ENCODE results near the gene TMCO2.

TMCO2 gene

DNA sequence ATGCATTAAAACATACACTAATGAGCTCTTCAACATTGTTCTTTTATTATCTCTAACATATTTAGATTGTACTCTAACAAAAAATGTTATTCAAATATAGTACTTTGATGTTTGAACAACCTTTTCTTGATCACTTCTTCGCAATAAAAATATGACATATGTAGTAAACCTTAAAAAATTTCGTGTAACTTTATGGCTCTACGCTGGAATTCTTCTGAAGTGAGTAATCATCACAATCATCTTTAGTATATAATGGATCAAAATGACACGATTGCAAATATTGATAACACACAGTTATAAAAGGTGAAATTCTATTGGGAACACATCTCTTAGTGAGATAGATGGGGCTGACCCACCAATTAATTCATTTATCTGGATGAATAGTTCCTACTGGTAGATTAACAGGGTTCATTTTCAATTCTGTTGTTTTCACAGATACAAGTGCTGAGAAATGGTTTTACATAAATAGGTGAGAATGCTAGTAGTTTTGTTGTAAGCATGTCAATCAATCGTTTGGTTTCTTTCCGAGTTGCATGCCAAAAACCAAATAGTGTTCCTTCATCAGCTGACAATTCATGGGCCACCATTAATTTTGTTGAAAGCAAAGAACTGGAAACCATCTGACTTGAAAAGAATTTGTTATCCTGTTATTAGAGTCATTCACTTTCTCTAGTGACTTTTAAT is 8.8 kb downstream of the TMCO2 start:
- peaks cover 0 to 36% (median 27%) of the 10 kb centered on the region in 5 donors for H3K4me1 ChIP-seq (ENCODE audit: control insufficient read depth in 5 of 5, insufficient read depth in 5 of 5, low read length in 5 of 5)
- H3K9me3 ChIP-seq (ENCODE audit: control insufficient read depth in 5 of 5, low read length in 5 of 5) = no peaks in the 10 kb centered on the region
- no peaks in the 10 kb centered on the region for H3K27me3 ChIP-seq (ENCODE audit: control insufficient read depth in 5 of 5, insufficient read depth in 4 of 5, low read length in 5 of 5)
- H3K9ac ChIP-seq (ENCODE audit: low read length in 5 of 5) = peak overlapping the region in 4 of 5 donors; percentile 98 to 100 (median 99)
- H3K4me3 ChIP-seq (ENCODE audit: low read depth in 1 of 5, low read length in 5 of 5) = peak overlapping the region; percentile 92 to 99 (median 97)
- peaks cover 5 to 15% (median 12%) of the 10 kb centered on the region in 5 donors for H3K36me3 ChIP-seq (ENCODE audit: control insufficient read depth in 5 of 5, insufficient read depth in 5 of 5, low read length in 5 of 5)
- peak overlapping the region; percentile 99 for H3K27ac ChIP-seq (ENCODE audit: low read depth, low read length)

DNA sequence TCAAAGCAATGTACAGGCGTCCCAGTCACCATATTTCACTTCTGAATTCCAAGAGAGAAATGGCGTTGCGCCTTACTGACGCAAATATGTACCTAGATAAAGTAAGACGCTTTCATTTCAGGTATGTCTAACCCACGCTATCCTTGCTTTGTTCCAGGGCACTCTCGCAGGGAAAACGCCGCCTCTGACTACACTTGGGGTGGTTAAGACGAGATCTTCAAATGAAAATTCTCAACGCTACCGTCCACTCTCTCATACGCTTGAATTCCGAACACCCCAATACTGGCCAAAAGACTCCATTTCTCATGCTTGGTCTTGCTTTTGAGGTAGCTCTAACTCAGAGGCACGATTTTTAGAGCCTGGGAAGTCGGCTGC is 9.6 kb downstream of the TMCO2 start:
- peaks cover 10 to 23% (median 16%) of the 10 kb centered on the region in 5 donors for H3K36me3 ChIP-seq (ENCODE audit: control insufficient read depth in 5 of 5, insufficient read depth in 5 of 5, low read length in 5 of 5)
- H3K27me3 ChIP-seq (ENCODE audit: control insufficient read depth in 5 of 5, insufficient read depth in 4 of 5, low read length in 5 of 5) = no peaks in the 10 kb centered on the region
- peaks cover 0 to 36% (median 27%) of the 10 kb centered on the region in 5 donors for H3K4me1 ChIP-seq (ENCODE audit: control insufficient read depth in 5 of 5, insufficient read depth in 5 of 5, low read length in 5 of 5)
- H3K27ac ChIP-seq (ENCODE audit: low read depth, low read length) = peak overlapping the region; percentile 99
- H3K4me3 ChIP-seq (ENCODE audit: low read depth in 1 of 5, low read length in 5 of 5) = peak overlapping the region; percentile 92 to 99 (median 97)
- no peaks in the 10 kb centered on the region for H3K9me3 ChIP-seq (ENCODE audit: control insufficient read depth in 5 of 5, low read length in 5 of 5)
- peak overlapping the region; percentile 98 to 100 (median 99) for H3K9ac ChIP-seq (ENCODE audit: low read length in 5 of 5)

DNA sequence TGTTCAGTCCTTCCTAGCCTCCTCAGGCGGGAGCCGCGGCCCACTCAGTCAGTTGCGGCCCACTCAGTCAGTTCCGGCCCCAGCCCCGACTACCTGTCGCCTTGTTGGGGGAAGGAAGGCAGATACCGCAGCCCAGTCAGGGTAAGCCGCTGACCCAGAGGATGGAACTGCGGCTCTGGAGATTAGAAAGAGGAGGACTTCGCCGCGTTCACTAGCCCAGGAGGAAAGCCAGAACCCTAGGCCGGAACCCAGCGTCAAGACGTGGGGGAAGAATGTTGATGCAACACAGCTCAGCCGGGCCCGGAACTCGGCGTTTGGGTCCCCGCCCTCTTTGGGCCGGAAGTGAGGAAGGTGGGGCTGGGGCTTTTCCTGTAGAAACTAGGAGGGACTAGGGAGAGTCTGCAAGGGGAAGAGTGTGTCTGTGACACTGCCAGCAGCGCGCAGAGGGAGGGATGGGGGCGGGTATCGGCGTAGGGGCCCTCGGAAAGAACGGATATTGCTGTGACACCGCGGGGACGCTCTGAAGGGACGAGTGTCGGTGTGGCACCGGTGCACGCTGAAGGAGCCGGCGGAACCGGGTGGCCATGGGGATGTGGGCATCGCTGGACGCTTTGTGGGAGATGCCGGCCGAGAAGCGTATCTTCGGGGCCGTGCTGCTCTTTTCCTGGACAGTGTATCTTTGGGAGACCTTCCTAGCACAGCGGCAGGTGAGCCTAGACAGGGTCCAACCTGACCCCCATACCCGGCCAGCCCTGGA is 10.1 kb downstream of the TMCO2 start, which contains the start of gene ZMPSTE24:
Gene ZMPSTE24 (plus strand): TSS at position 549 of the 757 bp plus-strand sequence. CDS start 36 bp downstream, at position 585.
- H3K4me1 ChIP-seq (ENCODE audit: control insufficient read depth in 5 of 5, insufficient read depth in 5 of 5, low read length in 5 of 5) = peaks cover 0 to 37% (median 29%) of the 10 kb centered on the region in 5 donors
- peaks cover 16 to 28% (median 21%) of the 10 kb centered on the region in 5 donors for H3K36me3 ChIP-seq (ENCODE audit: control insufficient read depth in 5 of 5, insufficient read depth in 5 of 5, low read length in 5 of 5)
- H3K27me3 ChIP-seq (ENCODE audit: control insufficient read depth in 5 of 5, insufficient read depth in 4 of 5, low read length in 5 of 5) = no peaks in the 10 kb centered on the region
- peak within 1 kb of the TSS; percentile 99 for H3K27ac ChIP-seq (ENCODE audit: low read depth, low read length)
- H3K4me3 ChIP-seq (ENCODE audit: low read depth in 1 of 5, low read length in 5 of 5) = peak within 1 kb of the TSS; percentile 92 to 99 (median 99)
- no peaks in the 10 kb centered on the region for H3K9me3 ChIP-seq (ENCODE audit: control insufficient read depth in 5 of 5, low read length in 5 of 5)
- peak within 1 kb of the TSS; percentile 98 to 100 (median 99) for H3K9ac ChIP-seq (ENCODE audit: low read length in 5 of 5)

GRCh38 chr1:40258445-40258769 is 10.7 kb downstream of the TMCO2 start:
- Histone ChIP-seq H3K9ac (ENCODE audit: low read length in 5 of 5) (peak overlapping the region; percentile 93 to 100 (median 99)), H3K4me1 (ENCODE audit: control insufficient read depth in 5 of 5, insufficient read depth in 5 of 5, low read length in 5 of 5) (peaks cover 0 to 42% (median 34%) of the 10 kb centered on the region in 5 donors)

DNA sequence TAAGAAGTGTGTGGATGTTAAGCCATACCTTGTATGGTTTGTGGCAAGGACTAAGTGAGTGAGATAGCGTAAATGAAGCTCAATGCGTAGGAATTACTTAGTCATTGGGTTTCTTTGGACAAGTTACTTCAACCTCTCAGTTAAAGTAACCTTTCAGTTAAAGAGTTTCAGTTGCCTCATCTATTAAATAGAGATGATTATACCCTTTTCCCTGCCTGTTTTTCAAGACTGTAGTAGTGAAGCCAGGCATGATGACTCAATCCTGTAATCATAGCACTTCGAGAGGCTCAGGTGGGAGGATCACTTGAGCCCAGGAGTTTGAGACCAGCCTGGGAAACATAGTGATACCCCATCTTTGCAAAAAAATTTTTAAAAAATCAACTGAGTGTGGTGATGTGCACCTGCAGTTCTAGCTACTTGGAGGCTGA is 16.6 kb downstream of the TMCO2 start:
- no peaks in the 10 kb centered on the region for H3K9me3 ChIP-seq (ENCODE audit: control insufficient read depth in 5 of 5, low read length in 5 of 5)
- H3K27ac ChIP-seq (ENCODE audit: low read depth, low read length) = no peak overlapping the region
- H3K27me3 ChIP-seq (ENCODE audit: control insufficient read depth in 5 of 5, insufficient read depth in 4 of 5, low read length in 5 of 5) = no peaks in the 10 kb centered on the region
- H3K9ac ChIP-seq (ENCODE audit: low read length in 5 of 5) = no peak overlapping the region
- peaks cover 3 to 23% (median 13%) of the 10 kb centered on the region in 5 donors for H3K4me1 ChIP-seq (ENCODE audit: control insufficient read depth in 5 of 5, insufficient read depth in 5 of 5, low read length in 5 of 5)
- peaks cover 25 to 67% (median 40%) of the 10 kb centered on the region in 5 donors for H3K36me3 ChIP-seq (ENCODE audit: control insufficient read depth in 5 of 5, insufficient read depth in 5 of 5, low read length in 5 of 5)
- H3K4me3 ChIP-seq (ENCODE audit: low read depth in 1 of 5, low read length in 5 of 5) = no peak overlapping the region

More at GRCh38 chr1:40258445-40258769, 10.7 kb downstream of the TMCO2 start:
- H3K9me3 ChIP-seq (ENCODE audit: control insufficient read depth in 5 of 5, low read length in 5 of 5) = no peaks in the 10 kb centered on the region
- peak overlapping the region; percentile 89 for H3K27ac ChIP-seq (ENCODE audit: low read depth, low read length)
- no peaks in the 10 kb centered on the region for H3K27me3 ChIP-seq (ENCODE audit: control insufficient read depth in 5 of 5, insufficient read depth in 4 of 5, low read length in 5 of 5)
- H3K36me3 ChIP-seq (ENCODE audit: control insufficient read depth in 5 of 5, insufficient read depth in 5 of 5, low read length in 5 of 5) = peaks cover 21 to 33% (median 26%) of the 10 kb centered on the region in 5 donors
- peak overlapping the region; percentile 92 to 99 (median 99) for H3K4me3 ChIP-seq (ENCODE audit: low read depth in 1 of 5, low read length in 5 of 5)

GRCh38 chr1:40265298-40265697 is 17.6 kb downstream of the TMCO2 start:
- Histone ChIP-seq H3K36me3 (ENCODE audit: control insufficient read depth in 5 of 5, insufficient read depth in 5 of 5, low read length in 5 of 5) (peaks cover 33 to 74% (median 46%) of the 10 kb centered on the region in 5 donors), H3K4me1 (ENCODE audit: control insufficient read depth in 5 of 5, insufficient read depth in 5 of 5, low read length in 5 of 5) (peaks cover 3 to 15% (median 9%) of the 10 kb centered on the region in 5 donors), H3K9me3 (ENCODE audit: control insufficient read depth in 5 of 5, low read length in 5 of 5) (no peaks in the 10 kb centered on the region), H3K9ac (ENCODE audit: low read length in 5 of 5) (no peak overlapping the region), H3K27ac (ENCODE audit: low read depth, low read length) (no peak overlapping the region), H3K4me3 (ENCODE audit: low read depth in 1 of 5, low read length in 5 of 5) (no peak overlapping the region), H3K27me3 (ENCODE audit: control insufficient read depth in 5 of 5, insufficient read depth in 4 of 5, low read length in 5 of 5) (no peaks in the 10 kb centered on the region)

GRCh38 chr1:40265919-40266318 is 18.2 kb downstream of the TMCO2 start:
- Histone ChIP-seq H3K9me3 (ENCODE audit: control insufficient read depth in 5 of 5, low read length in 5 of 5) (no peaks in the 10 kb centered on the region), H3K4me3 (ENCODE audit: low read depth in 1 of 5, low read length in 5 of 5) (no peak overlapping the region), H3K4me1 (ENCODE audit: control insufficient read depth in 5 of 5, insufficient read depth in 5 of 5, low read length in 5 of 5) (peaks cover 3 to 15% (median 9%) of the 10 kb centered on the region in 5 donors), H3K9ac (ENCODE audit: low read length in 5 of 5) (no peak overlapping the region), H3K27ac (ENCODE audit: low read depth, low read length) (peak overlapping the region; percentile 26), H3K36me3 (ENCODE audit: control insufficient read depth in 5 of 5, insufficient read depth in 5 of 5, low read length in 5 of 5) (peaks cover 34 to 74% (median 48%) of the 10 kb centered on the region in 5 donors), H3K27me3 (ENCODE audit: control insufficient read depth in 5 of 5, insufficient read depth in 4 of 5, low read length in 5 of 5) (no peaks in the 10 kb centered on the region)

GRCh38 chr1:40266786-40267535 is 19.2 kb downstream of the TMCO2 start:
- H3K9ac ChIP-seq (ENCODE audit: low read length in 5 of 5) = no peak overlapping the region
- peaks cover 39 to 73% (median 48%) of the 10 kb centered on the region in 5 donors for H3K36me3 ChIP-seq (ENCODE audit: control insufficient read depth in 5 of 5, insufficient read depth in 5 of 5, low read length in 5 of 5)
- peak overlapping the region; percentile 72 for H3K27ac ChIP-seq (ENCODE audit: low read depth, low read length)
- H3K27me3 ChIP-seq (ENCODE audit: control insufficient read depth in 5 of 5, insufficient read depth in 4 of 5, low read length in 5 of 5) = no peaks in the 10 kb centered on the region
- no peaks in the 10 kb centered on the region for H3K9me3 ChIP-seq (ENCODE audit: control insufficient read depth in 5 of 5, low read length in 5 of 5)
- no peak overlapping the region for H3K4me3 ChIP-seq (ENCODE audit: low read depth in 1 of 5, low read length in 5 of 5)
- H3K4me1 ChIP-seq (ENCODE audit: control insufficient read depth in 5 of 5, insufficient read depth in 5 of 5, low read length in 5 of 5) = peaks cover 3 to 15% (median 9%) of the 10 kb centered on the region in 5 donors

GRCh38 chr1:40267767-40268187 is 20.0 kb downstream of the TMCO2 start:
- Histone ChIP-seq H3K4me3 (ENCODE audit: low read depth in 1 of 5, low read length in 5 of 5) (no peak overlapping the region), H3K36me3 (ENCODE audit: control insufficient read depth in 5 of 5, insufficient read depth in 5 of 5, low read length in 5 of 5) (peaks cover 39 to 73% (median 50%) of the 10 kb centered on the region in 5 donors), H3K4me1 (ENCODE audit: control insufficient read depth in 5 of 5, insufficient read depth in 5 of 5, low read length in 5 of 5) (peaks cover 3 to 15% (median 6%) of the 10 kb centered on the region in 5 donors), H3K9ac (ENCODE audit: low read length in 5 of 5) (no peak overlapping the region), H3K9me3 (ENCODE audit: control insufficient read depth in 5 of 5, low read length in 5 of 5) (no peaks in the 10 kb centered on the region), H3K27ac (ENCODE audit: low read depth, low read length) (peak overlapping the region; percentile 72), H3K27me3 (ENCODE audit: control insufficient read depth in 5 of 5, insufficient read depth in 4 of 5, low read length in 5 of 5) (no peaks in the 10 kb centered on the region)

Data from subcutaneous abdominal adipose tissue (tissue), 5 donors.